NCI-H1092 (cell line): Measurements from ENCODE around the gene CFAP410.

Experiments used
- DNase-seq: peaks from one replicate; lab custom pipeline; 2025; lab: John Stamatoyannopoulos, UW

Gene CFAP410

DNA sequence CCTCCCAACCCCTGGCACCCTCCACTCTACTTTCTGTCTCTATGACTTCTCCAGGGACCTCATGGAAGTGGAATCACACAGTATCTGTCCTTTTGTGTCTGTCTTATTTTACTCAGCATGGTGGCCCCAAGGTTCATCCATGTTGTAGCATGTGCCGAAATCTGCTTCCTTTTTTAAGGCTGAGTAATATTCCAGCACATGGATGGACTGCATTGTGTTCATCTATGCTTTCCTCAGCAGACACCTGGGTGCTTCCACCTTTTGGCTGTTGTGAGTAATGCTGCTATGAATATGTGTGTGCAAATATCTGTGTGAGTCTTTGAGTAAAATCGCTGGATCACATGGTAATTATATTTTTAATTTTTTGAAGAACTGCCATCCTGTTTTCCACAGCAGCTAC is 40.9 kb downstream of the CFAP410 start:
- no peak for DNase-seq

DNA sequence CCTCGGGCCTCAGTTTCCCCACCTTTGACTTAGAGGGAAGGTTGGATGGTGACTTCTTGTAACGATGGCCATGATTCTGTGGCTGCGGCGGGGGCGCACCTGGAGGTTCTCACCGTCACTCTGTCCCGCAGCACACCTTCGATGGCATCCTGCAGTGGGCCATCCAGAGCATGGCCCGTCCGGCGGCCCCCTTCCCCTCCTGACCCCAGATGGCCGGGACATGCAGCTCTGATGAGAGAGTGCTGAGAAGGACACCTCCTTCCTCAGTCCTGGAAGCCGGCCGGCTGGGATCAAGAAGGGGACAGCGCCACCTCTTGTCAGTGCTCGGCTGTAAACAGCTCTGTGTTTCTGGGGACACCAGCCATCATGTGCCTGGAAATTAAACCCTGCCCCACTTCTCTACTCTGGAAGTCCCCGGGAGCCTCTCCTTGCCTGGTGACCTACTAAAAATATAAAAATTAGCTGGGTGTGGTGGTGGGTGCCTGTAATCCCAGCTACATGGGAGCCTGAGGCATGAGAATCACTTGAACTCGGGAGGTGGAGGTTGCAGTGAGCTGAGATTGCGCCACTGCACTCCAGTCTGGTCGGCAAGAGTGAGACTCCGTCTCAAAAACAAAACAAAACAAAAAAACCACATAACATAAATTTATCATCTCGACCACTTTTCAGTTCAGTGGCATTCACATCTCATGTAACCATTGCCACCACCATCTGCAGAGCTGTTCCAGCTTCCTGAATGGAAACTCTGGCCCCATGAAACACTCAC is 41.5 kb downstream of the CFAP410 start:
- DNase-seq = peak; percentile 70

DNA sequence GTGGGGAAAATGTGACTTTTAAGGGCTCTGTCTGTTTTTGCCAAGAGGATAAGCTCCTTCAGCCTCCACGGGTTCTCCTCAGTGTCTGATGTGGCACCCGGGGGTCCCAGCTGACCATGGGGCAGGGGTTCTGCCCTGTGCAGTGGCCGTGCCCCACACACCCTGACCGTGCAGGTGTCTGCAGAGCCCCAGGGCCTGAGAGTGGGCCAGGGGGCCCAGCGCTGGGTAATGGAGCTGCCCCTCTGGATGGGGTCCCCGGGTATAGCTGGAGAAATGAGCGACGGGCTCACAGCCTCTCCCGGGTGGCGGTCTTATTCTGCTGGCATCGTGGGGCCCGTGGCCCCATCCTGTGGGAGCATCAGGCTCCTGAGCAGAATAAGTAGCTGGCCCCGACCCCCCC is 42.3 kb downstream of the CFAP410 start:
- no peak for DNase-seq

DNA sequence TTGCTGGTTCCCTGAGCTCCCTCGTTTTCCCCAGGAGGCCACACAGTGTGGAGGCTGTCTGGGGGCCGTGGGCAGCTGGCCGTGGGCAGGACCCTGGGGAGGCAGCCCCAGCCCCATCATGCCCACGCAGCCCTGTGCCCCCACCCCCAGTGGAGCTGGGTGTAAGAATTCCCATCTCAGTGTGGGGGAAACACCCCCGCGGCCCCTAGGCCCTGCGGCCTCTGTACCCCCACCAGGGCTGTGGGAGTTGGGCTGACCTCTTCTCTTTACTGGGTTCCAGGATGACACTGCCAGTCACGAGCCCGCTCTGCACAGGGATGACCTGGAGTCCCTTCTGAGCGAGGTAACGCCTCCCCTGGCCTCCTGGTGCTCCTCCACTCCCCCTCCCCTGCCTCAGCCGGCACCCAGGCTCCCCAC is 43.1 kb downstream of the CFAP410 start:
- DNase-seq = no peak

DNA sequence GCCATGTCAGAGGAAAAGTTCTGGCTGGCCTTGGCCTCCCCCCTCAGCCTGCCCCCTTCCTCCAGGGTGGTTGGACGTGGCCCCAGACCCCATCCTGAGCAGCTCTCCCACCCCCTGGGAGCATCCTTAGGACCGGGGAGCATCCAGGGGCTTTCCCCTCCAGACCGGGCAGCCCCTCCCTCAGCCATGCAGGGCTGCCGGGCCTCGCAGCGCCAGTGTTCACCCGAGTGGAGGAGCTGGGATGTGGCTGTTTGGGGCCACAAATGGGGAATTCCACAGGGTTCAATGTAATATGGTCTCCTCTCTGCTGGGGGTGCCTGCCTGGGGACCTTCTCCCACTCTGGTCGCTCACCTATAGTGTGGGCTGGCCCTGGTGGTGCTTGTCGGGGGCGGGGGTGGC is 43.5 kb downstream of the CFAP410 start:
- DNase-seq = no peak

DNA sequence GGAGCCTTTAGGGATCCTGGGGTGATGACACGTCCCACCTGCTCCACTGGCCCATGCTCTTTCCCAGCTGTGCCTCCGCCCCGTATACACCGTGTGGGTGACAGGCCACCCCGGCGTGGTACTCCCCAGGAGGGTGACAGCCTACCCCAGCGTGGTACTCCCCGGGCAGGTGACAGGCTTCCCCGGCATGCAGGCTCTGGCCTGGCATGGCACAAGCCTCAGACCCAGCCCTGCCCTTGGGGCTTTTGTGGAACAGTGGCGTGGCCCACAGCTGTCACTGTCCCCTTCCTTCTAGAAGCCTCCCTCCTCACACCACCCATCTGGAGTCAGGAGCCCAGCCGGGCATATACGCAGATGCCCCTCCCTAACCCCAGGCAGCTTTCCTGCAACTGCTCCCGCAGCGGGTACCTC is 44.0 kb downstream of the CFAP410 start:
- DNase-seq = no peak

DNA sequence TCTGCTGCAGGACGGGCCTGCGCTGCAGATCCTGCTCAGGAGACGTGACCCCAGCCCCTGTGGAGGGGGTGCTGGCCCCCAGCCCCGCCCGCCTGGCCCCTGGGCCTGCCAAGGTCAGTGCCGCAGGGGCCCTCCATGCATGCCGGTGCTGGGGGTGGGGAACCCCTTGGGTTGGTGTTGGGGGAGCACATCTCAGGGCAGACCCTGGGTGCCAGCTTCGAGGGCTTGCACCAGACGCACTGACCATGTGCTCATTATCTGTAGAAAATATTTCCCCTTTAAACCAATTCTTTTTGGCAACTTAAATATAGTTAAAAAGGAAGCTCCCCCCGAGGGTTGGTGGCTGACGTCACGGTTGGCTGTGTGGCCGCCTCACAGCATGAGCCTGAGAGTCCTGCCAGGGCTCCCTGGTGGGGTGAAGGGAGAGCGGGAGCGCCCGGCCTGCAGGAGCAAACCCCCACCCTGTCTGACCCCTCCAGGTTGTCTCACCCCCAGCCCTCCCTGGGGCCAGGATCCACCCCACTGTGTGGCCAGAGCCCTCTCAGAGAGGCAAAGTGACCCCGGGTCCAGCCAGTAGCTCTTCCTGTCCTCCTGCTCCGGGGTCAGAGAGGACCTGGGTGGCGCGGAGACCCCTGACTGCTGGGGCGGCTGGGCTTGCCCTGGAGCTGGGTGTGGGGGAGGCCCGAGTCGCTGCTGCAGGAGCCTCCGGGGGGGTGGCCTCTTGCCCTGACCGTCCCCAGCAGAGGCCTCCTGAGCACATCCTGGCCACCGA is 44.6 kb downstream of the CFAP410 start:
- peak; percentile 30 for DNase-seq

DNA sequence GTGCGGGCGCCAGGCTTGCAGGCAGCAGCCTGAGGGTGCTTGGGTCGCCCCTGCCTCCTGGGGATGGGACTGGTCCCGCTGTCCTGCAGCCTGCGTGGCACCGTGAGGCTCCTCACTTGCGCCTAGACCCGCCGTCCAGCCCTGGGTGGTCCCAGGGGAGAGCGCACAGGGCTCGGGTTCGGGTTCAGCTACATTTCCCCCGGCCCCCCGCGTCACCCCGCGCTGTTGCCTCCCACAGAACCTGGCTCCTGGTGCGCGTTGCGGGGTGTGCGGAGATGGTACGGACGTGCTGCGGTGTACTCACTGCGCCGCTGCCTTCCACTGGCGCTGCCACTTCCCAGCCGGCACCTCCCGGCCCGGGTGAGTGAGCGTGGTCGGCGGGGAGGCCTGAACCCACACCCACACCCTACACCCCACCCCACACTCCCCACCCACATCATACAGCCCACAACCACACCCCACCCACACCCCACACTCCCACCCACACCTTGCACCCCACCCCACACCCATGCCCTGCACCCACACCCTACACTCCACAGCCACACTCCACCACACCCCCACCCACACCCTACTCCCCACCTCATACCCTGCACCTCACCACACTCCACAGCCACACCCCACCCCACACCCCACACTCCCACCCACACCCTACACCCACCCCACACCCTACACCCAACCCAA is 45.5 kb downstream of the CFAP410 start:
- DNase-seq = no peak

DNA sequence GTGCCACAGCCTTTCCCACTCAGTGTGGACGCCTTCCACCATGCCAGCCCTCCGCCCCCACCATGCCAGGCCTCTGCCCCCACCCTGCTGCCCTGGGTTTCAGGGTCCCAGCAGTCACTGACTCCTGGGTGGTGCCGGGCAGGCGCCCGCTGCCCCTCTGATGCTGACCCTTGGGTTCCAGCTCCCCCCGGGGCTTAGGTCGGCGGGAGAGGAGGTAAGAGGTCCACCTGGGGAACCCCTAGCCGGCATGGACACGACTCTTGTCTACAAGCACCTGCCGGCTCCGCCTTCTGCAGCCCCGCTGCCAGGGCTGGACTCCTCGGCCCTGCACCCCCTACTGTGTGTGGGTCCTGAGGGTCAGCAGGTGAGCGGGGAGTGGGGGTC is 46.4 kb downstream of the CFAP410 start:
- DNase-seq = no peak

DNA sequence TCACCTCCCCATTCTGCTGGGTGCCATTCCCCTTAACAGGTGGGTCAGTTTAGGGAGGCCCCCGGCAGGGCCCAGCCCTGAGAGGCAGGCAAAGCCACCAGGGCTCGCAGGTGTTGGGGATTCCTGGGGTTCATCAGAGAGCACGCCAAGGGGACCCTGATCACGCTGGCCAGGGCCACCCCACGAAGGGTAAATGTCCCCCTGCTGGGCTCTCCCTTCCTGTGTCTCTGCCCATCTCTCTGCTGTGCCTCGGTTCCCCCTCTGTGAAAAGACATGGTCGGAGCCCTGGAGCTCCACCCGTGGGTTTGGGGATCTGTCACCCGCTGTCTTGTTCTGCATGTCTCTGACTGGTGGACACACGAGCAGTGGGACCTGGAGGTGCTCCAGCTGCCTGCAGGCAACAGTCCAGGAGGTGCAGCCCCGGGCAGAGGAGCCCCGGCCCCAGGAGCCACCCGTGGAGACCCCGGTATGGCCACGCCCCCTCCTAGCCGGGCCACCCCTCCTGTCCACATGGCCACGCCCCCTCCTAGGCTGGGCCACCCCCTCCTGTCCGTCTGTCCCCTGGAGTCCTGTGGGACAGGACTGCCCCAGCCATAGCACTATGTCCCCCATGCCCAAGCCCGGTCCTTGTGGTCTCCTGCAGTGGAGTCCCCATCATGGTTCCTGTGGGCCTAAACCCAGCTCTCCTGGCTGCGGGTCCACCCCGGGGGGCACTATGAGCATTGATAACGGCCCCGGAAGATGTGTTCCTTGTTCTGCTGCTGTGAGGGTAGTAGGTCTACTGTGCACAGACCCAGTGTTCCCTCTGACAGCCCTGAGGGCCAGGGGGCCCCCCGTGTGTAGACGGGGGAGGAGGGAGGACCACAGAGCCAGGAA is 47.0 kb downstream of the CFAP410 start:
- DNase-seq = no peak

DNA sequence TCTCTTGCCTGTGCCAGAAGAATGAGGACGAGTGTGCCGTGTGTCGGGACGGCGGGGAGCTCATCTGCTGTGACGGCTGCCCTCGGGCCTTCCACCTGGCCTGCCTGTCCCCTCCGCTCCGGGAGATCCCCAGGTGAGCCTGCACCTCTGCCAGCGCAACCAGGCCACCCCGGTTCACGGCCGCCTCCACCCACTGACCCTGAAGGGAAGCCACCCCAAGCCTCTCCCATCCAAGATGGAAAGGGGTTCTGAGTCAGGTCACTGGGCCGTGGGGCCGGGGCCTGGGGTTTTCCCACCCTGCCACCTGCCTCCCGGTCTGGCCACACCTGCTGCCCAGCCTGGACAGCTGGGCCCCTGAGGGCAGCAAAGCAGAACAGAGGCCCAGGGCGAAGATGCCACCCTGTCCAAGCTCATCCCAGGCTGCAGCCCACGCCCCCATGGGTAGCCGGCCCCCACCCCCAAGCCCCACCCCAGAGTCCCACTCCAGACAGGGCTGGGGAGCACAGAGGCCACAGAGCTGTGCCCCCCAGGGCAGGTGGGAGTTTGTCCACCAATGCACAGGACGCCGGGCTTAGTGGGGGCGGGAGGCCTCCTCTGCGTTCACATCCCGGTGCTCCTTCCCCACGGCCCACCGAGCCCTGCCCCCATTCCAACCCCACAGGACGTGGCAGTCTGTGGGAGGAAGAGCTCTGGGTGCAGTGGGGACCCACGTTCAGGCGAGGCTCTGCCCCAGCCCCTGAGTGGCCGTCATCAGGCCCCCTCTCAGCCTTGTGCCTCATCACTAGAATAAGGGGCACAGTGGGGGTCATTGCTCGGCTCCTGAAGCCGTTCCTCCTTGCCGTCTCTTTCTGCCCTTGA is 47.9 kb downstream of the CFAP410 start:
- DNase-seq = no peak

DNA sequence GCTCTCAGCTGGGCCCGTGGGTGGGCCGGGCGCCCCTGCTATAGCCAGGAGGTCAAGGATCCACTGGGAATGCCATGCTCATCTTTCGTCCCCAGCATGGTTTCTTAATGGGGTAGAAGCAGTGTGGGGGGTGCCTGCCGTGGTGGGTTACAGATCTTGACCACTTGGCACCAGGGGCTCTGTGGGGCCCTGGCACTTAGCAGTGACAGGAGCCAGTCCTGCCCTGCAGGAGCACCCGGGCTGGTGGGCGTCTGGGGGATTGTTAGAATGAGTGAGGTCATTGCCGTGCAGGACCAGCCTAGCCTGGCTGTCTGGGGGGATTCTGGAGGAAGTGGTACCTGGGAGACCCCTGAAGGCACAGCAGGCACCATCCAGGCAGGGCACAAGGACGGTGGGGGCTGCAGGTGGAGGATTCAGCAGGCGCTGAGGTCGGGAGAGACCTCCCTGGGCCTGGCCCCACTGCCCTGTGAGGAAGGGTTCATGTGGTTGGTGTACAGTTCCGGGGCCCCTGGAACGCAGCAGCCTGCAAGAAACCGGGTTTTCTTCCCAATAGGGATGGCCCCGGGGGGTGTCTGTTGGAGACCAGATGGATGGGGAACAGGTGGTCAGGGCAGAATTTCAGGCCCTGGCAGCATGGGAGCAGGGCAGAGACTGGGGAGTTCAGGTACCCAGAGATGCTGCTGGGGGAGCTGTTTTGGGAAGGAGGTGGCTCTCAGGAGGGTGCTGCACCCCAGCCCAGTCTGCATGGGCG is 48.7 kb downstream of the CFAP410 start:
- DNase-seq = no peak

DNA sequence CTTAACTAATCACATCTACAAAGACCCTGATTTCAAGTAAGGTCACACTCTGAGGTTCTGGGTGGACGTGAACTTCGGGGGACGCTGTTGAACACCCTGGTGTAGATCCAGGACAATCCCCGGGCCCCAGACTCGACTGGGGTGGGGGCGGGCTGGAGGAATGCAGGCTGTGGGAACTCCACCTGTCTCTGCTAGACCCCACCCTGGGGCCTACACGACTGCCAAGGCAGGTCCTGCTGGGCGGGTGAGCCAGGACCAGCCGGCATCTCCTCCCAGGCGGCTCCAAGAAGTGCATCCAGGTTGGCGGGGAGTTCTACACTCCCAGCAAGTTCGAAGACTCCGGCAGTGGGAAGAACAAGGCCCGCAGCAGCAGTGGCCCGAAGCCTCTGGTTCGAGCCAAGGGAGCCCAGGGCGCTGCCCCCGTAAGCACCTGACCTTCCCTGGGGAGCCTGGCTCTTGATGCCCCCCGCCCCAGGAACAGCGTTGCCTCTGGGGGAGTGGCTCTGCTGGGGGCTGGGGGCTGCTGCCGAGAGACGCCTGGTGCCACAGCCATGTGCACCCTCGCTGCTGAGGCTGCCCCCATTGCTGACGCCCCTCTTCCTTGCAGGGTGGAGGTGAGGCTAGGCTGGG is 49.7 kb downstream of the CFAP410 start:
- DNase-seq = no peak

DNA sequence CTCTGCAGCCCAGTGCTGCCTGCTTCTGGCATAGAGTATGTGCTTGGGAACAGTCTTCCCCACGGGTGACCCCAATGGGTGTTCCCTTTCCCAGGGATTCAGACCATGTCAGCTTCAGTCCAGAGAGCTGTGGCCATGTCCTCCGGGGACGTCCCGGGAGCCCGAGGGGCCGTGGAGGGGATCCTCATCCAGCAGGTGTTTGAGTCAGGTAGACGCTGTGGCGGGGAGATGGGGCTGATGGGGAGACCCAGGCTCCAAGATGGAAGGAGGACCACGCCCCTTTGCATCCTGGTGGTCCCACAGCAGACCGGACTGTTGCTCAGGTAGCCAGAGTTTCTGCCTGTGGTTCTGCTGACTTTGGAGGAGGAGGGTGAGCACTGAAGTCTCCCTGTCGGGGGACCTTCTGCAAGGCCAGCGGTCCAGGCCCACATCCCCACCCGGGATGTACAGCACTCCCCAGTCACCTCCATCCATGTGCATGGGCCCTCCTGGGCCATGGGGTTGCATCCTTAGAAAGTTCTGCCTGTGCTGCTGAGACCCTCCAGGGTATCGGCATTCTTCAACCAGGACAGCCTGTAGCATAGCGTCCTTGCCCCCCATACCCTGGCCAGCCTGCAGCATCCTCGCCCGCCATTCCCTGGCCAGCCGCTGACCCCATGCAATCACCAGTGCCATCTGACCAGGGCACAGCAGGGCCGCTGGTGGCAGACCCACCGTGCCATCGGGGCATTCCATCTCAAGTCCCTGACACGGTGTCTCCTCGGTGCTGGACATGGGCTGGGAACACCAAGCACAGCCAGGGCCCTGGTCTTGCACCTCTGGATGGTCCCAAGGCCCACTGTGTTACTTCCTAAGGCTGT is 50.7 kb downstream of the CFAP410 start:
- DNase-seq = no peak

DNA sequence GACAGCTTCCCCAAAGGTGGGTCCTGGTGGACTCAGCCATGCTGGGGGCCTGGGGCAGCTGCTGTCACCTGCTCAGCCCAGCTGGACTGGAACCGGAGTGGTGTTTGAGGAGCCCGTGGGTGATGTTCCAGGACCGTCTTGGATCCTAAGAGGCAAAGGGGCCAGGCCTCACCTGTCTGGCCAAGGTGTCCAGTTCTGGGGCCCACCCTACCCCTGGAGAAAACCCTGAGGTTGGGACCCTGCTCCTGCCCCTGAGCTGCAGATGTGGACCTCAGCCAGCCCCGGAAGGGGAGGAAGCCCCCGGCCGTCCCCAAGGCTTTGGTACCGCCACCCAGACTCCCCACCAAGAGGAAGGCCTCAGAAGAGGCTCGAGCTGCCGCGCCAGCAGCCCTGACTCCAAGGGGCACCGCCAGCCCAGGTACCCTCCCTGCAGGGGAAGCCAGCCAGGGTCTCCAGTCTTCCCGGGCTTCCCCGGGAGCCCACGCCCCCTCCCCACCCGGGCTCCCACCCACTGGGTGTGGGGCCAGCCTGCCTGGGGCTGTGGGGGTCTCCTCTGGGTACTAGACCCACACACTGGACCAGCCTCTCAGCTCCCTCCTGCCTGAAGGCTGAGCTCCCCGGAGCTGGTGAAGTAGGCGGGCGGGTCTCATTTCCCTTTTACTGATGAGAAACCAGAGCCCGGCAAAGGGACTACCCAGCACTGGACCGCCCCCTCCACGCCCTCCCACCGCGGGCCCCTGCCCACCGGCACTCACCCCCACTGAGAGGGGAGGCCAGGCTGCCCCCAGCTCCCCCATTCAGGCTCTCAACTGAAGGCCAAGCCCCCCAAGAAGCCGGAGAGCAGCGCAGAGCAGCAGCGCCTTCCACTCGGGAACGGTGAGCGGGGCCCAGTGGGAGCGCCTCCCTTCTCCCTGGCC is 52.2 kb downstream of the CFAP410 start:
- DNase-seq = no peak

DNA sequence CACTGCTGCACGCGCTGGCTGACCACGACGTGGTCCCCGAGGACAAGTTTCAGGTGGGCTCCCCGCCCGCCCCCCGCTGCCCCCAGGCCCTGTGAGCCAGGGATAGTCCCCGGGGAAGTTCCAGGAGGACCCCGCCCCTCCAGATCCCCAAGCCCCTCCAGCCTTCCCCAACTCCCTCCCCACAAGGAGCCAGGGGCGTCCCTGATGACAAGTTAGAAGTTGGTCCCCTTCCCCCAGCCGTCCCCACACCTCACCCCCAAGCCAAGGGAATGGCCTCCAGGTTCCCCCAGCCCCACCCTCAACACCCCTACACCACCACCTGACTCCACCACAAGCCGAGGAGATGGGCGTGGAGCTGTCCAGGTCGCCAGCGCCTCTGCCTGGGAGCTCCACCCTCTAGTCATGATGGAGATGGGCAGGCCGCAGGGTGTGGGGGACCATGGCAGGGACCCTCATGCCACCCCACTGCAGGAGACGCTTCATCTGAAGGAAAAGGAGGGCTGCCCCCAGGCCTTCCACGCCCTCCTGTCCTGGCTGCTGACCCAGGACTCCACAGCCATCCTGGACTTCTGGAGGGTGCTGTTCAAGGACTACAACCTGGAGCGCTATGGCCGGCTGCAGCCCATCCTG is 53.0 kb downstream of the CFAP410 start:
- no peak for DNase-seq
